GM20000 (cell line): ENCODE measurements around the gene GLDC.

Experiments
- DNase-seq: peaks from one replicate; pipeline ENCODE4 v3.0.0; 2012; ENCODE audit warnings: low spot score
- CTCF ChIP-seq: IDR thresholded peaks from 2 replicates; pipeline ENCODE4 v1.5.1; 2012; ENCODE audit warnings: mild to moderate bottlenecking, control low read depth; ENCODE audit errors: extremely low read depth, missing control alignments

Gene GLDC

GRCh38 chr9:6600426-6600825 is 45.1 kb downstream of the GLDC start:
- no peak for DNase-seq
- TF ChIP-seq CTCF, result no peak

DNA sequence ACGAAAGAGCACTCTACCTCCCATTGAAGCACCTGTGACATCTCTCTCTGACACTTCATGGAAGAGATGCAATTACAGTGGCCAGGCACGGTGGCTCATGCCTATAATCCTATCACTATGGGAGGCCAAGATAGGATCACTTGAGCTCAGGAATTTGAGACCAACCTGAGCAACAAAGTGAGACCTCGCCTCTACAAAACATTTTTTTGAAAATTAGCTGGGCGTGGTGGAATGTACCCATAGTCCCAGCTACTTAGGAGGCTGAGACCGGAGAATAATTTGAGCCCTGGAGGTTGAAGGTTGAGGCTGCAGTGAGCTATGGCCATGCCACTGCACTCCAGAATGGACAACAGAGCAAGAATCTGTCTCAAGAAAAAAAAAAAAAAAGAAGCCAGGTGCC is 45.5 kb downstream of the GLDC start:
- no peak for TF ChIP-seq CTCF
- DNase-seq, result no peak

- TF ChIP-seq CTCF, result no peak
- peak; percentile 87 for DNase-seq
These were observed 47.2 kb downstream of the GLDC start for GRCh38 chr9:6598249-6598725.

DNA sequence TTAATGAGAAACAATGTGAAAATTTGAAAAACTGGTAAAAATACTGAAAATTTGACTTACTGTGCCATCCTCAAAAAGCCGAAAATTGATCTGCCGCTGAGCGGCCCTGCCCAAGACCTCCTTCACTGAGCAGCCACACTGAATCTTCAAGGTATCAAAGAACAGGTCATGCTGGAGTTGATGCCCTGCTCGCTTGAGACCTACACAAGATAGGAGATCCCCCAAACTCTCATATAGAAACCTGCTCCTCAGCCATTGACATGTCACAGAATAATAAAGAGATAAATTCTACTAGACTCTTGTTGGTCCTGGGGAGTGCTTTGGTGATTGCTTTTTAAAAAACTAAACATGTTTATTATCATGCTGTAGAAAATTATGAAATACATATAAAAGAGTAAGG is 52.7 kb downstream of the GLDC start:
- TF ChIP-seq CTCF, result no peak
- no peak for DNase-seq

GRCh38 chr9:6592231-6592630 is 53.3 kb downstream of the GLDC start:
- no peak for DNase-seq
- TF ChIP-seq CTCF, result no peak

- TF ChIP-seq CTCF, result no peak
- no peak for DNase-seq
These were observed 54.7 kb downstream of the GLDC start for GRCh38 chr9:6590772-6591384.

DNA sequence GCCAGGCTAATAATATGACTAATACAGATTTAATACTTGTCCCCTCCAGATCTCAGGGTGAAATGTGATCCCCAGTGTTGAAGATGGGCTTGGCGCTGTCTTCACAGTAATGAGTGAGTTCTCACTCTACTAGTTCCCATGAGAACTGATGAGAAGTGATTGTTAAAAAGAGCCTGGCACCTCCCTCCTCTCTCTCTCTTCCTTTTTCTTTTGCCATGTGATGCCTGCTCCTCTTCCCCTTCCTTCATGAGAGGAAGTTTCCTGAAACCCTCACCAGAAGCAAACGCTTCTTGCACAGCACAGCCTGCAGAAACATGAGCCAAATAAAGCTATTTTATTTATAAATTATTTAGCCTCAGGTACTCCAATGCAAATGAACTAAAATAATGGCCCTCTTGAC is 55.2 kb downstream of the GLDC start:
- TF ChIP-seq CTCF, result no peak
- DNase-seq, result no peak
